ENCODE measurements around the gene MFGE8. TPM values are rescaled to one million over a fixed set of nuclear protein-coding genes. Genes with fewer than 3 reads are reported as not detected.

Gene MFGE8
- total RNA-seq, 1 experiment from 2014 or later = 254 TPM

GRCh38 chr15:88902221-88902835 is 10.9 kb downstream of the MFGE8 start:
- intact Hi-C loops (cut with micrococcal nuclease) = no loop called here

GRCh38 chr15:88901508-88902220 is 11.5 kb downstream of the MFGE8 start:
- ChIA-PET POLR2A (interaction anchor here (0.8 to 1.2 kb wide), 2 partner anchors 14 to 15 kb away, joined by 3 to 5 read pairs; no protein-coding TSS in a partner anchor), CTCF (interaction anchor here (0.6 to 5.2 kb wide), 11 partner anchors 10 to 277 kb away, joined by 3 to 64 read pairs (median 4); no protein-coding TSS in a partner anchor)
- Mint-ChIP-seq H3K36me3 (ENCODE audit: insufficient read depth, unreplicated experiment) (peaks cover 89% of the 10 kb centered on the region), H3K4me3 (ENCODE audit: unreplicated experiment) (no peak overlapping the region), H3K27ac (ENCODE audit: low read depth, unreplicated experiment) (no peak overlapping the region), H3K4me1 (ENCODE audit: insufficient read depth, unreplicated experiment) (peaks cover 24% of the 10 kb centered on the region), H3K9me3 (ENCODE audit: unreplicated experiment) (no peaks in the 10 kb centered on the region), H3K27me3 (ENCODE audit: insufficient read depth, unreplicated experiment) (no peaks in the 10 kb centered on the region)
- DNase-seq (ENCODE audit: unreplicated experiment) = no peak
- TF ChIP-seq CTCF (IDR thresholded peaks at IDR 0.05; ENCODE audit: unreplicated experiment) = no peak
- intact Hi-C loops (cut with micrococcal nuclease) = no loop called here
- no TSS peak for BruUV-seq (replicated peaks)

More at GRCh38 chr15:88902221-88902835, 10.9 kb downstream of the MFGE8 start:
- DNase-seq (ENCODE audit: unreplicated experiment) = no peak
- BruUV-seq (replicated peaks) = no TSS peak
- Mint-ChIP-seq H3K36me3 (ENCODE audit: insufficient read depth, unreplicated experiment) (peaks cover 89% of the 10 kb centered on the region), H3K27ac (ENCODE audit: low read depth, unreplicated experiment) (no peak overlapping the region), H3K4me1 (ENCODE audit: insufficient read depth, unreplicated experiment) (peaks cover 20% of the 10 kb centered on the region), H3K27me3 (ENCODE audit: insufficient read depth, unreplicated experiment) (no peaks in the 10 kb centered on the region), H3K9me3 (ENCODE audit: unreplicated experiment) (no peaks in the 10 kb centered on the region), H3K4me3 (ENCODE audit: unreplicated experiment) (no peak overlapping the region)
- POLR2A ChIA-PET = interaction anchor here (0.8 to 1.2 kb wide), 2 partner anchors 13 to 14 kb away, joined by 3 to 5 read pairs; no protein-coding TSS in a partner anchor
- CTCF ChIA-PET = interaction anchor here (0.5 to 6.7 kb wide), 19 partner anchors 10 to 276 kb away, joined by 3 to 128 read pairs (median 4); no protein-coding TSS in a partner anchor
- TF ChIP-seq CTCF (IDR thresholded peaks at IDR 0.05; ENCODE audit: unreplicated experiment) = no peak

- Mint-ChIP-seq H3K27ac (ENCODE audit: low read depth, unreplicated experiment) (peak overlapping the region; percentile 1), H3K36me3 (ENCODE audit: insufficient read depth, unreplicated experiment) (peaks cover 87% of the 10 kb centered on the region), H3K9me3 (ENCODE audit: unreplicated experiment) (no peaks in the 10 kb centered on the region), H3K27me3 (ENCODE audit: insufficient read depth, unreplicated experiment) (no peaks in the 10 kb centered on the region), H3K4me1 (ENCODE audit: insufficient read depth, unreplicated experiment) (peaks cover 26% of the 10 kb centered on the region), H3K4me3 (ENCODE audit: unreplicated experiment) (no peak overlapping the region)
- no TSS peak for BruUV-seq (replicated peaks)
- POLR2A ChIA-PET = interaction anchor here (1.0 kb wide), 1 partner anchor 11 kb away, joined by 3 read pairs; no protein-coding TSS in a partner anchor
- DNase-seq (ENCODE audit: unreplicated experiment) = no peak
- no peak for TF ChIP-seq CTCF (IDR thresholded peaks at IDR 0.05; ENCODE audit: unreplicated experiment)
- CTCF ChIA-PET = interaction anchor here (0.6 to 5.2 kb wide), 8 partner anchors 11 to 244 kb away, joined by 3 to 64 read pairs (median 4); no protein-coding TSS in a partner anchor
- intact Hi-C loops (cut with micrococcal nuclease) = no loop called here
These were observed 12.2 kb downstream of the MFGE8 start for GRCh38 chr15:88900982-88901418.
